Keratinocyte (primary cell): ENCODE data around the gene GTF2H4.

Experiments
- EZH2 ChIP-seq: IDR thresholded peaks from one replicate; pipeline ENCODE4 v1.6.1; 2012; ENCODE audit warnings: inconsistent platforms, mild to moderate bottlenecking, low read length, moderate library complexity
- TF ChIP-seq, protein P1 (sequence below), 3 experiments: IDR thresholded peaks in 1 of 3; conservative IDR thresholded peaks in 1 of 3; optimal IDR thresholded peaks in 1 of 3; 2 replicates in 2 of 3; 3 replicates in 1 of 3; pipeline versions ENCODE3 to v1.5.1; 2011; ENCODE audit warnings: low read length in 3 of 3, mild to moderate bottlenecking in 3 of 3, moderate library complexity in 2 of 3, control low read depth in 1 of 3, inconsistent platforms in 1 of 3; ENCODE audit not compliant: insufficient read depth in 2 of 3; ENCODE audit errors: extremely low read depth in 1 of 3

DNA sequence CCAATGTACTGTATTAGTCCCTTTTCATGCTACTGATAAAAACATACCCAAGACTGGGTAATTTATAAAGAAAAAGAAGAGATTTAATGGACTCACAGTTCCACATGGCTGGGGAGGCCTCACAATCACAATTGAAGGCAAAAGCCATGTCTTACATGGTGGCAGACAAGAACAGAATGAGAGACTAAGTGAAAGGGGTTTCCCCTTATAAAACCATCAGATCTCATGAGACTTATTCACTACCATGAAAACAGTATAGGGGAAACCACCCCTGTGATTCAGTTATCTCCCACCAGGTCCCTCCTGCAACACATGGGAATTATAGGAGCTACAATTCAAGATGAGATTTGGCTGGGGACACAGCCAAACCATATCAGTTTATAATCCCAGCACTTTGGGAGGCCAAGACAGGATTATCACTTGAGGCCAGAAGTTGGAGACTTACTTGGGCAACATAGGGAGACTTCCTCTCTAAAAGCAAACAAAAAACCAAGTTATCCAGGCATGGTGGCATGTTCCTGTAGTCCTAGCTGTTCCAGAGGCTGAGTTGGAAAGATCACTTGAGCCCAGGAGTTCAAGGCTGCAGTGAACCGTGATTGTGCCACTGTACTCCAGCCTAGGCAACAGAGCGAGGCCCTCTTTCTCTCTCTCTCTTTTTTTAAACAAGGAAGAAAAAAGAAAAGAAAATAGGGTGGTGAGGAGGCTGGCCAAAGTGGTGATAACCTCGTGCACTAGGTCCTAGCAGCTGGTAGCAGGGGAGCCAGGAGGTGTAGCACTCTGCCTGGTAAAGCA lies 46.6 kb upstream of the GTF2H4 start:
- TF ChIP-seq, protein P1, sequence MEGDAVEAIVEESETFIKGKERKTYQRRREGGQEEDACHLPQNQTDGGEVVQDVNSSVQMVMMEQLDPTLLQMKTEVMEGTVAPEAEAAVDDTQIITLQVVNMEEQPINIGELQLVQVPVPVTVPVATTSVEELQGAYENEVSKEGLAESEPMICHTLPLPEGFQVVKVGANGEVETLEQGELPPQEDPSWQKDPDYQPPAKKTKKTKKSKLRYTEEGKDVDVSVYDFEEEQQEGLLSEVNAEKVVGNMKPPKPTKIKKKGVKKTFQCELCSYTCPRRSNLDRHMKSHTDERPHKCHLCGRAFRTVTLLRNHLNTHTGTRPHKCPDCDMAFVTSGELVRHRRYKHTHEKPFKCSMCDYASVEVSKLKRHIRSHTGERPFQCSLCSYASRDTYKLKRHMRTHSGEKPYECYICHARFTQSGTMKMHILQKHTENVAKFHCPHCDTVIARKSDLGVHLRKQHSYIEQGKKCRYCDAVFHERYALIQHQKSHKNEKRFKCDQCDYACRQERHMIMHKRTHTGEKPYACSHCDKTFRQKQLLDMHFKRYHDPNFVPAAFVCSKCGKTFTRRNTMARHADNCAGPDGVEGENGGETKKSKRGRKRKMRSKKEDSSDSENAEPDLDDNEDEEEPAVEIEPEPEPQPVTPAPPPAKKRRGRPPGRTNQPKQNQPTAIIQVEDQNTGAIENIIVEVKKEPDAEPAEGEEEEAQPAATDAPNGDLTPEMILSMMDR (optimal IDR thresholded peaks at IDR 0.05 in 1 of 3, IDR thresholded peaks at IDR 0.05 in 1 of 3, conservative IDR thresholded peaks at IDR 0.05 in 1 of 3; ENCODE audit: extremely low read depth in 1 of 3, insufficient read depth in 2 of 3, low read length in 3 of 3), result no peak
- no peak for TF ChIP-seq EZH2
